GM18858 (cell line): ENCODE data around the gene KCTD15.

Experiments
- ATAC-seq: cut with Tn5 transposase; IDR thresholded peaks from one replicate; pipeline ENCODE4 v1.9.1; 2021; ENCODE audit not compliant: unreplicated experiment

KCTD15 gene

GRCh38 chr19:33796164-33796875 is at the start of gene KCTD15:
Gene KCTD15, plus strand, starts transcription at chr19:33796870. Its CDS starts 3,585 bp downstream, at chr19:33800455.
- no peak for ATAC-seq

DNA sequence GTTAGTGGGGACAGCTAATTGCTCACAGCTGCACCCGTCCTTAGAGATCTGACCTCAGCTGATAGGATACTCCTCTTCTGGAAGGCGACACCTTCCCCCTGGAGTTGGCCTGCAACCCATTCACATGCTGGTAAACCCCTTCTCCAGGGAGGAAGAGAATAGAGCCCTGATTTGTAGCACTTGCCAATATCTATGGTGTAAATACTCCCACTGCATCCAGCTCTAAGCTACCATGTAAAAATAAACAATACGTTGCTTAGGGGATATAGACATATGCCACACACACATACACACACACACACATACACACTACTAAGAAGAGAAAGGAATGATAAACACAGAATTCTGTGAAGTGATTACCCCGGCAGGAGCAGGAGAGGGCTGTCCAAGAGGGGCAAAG is 49.4 kb upstream of the KCTD15 start:
- ATAC-seq: no peak

DNA sequence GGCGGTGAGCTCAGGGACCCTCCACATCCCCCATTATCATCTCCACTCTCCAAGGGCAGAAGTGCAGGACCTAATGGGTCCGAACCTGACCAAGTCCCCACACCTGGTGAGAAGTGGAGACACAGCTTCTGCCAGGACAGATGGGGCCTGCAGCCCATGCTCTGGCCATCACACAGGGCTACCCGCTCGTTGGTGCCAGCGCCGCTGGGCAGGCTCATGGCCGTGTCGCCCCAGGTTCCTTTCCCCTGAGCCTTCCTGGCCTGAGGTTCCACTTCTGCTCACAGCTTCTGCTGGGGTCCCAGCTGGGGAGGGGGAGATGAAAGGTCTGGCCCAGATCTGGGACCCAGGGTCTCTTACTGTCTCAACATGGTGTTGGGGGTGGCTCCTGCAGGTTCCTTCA is 48.4 kb upstream of the KCTD15 start:
- no peak for ATAC-seq

- no peak for ATAC-seq
Measured at GRCh38 chr19:33749016-33749415, 47.7 kb upstream of the KCTD15 start.

DNA sequence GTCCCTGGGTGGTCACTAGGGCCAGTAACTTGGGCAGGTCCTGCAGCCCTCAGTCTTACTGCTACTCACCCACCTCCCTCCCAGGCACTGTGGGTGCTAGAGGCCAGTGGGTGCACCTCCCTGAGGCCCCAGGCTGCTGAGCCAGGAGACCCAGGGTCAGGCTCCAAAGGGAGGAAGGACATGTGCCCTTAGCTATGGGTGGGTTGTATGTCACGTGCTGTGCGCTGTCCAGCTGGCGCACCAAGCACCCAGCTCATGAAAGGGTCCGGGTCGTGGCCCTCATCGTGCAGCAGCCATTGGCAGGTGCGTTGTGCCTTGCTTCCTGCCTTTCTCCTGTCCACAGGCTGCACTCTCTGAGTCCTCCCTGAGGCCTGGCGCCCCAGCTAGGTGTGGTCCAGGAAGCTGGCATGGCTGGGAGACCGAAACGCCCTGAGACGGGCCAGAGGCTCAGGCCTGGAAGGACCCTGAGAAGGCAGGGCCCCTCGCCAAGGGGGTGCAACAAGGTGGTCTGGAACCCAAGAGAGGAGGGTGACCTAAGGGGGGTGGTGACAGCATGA is 47.0 kb upstream of the KCTD15 start:
- ATAC-seq: no peak

- ATAC-seq: no peak
Measured at GRCh38 chr19:33750587-33751435, 45.9 kb upstream of the KCTD15 start.

- no peak for ATAC-seq
Measured at GRCh38 chr19:33751436-33751770, 45.3 kb upstream of the KCTD15 start.

DNA sequence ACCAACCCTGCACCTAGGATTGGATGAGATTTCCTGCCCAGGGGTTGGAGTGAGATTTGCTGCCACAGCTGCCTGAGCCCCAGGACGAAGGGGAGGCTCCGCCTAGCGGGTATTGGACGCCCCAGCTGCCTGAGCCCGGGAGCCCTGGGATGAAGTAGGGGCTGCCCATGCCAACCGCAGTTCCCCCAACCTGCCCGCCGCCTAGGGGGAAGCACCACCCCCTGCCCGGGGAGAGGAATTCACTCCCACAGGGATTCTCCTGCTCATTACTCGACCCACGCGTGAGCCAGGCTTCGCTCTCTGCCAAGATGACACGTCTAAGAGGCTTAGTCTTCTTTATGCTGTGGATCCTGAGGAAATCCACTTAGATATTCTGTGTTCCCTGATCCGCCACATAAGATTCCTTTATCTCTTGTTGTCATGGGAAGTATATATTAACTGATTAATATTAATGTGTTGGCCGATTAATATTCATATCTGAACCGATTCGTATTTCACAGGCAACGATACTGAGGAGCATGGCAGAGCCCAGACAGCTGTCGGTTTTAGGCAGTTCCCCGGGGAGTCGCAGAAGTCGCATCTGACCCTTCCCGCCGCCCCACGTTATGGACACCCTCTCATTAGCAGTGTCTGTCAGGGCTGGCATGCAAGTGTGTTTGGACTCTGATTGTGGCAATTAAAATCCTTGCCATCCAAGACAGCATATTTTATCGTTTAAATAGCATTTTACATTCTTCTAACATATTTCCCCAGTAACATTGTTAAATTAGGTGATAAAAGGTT is 44.5 kb upstream of the KCTD15 start:
- no peak for ATAC-seq

- no peak for ATAC-seq
Measured at GRCh38 chr19:33752945-33753344, 43.7 kb upstream of the KCTD15 start.

- no peak for ATAC-seq
Measured at GRCh38 chr19:33754361-33754760, 42.3 kb upstream of the KCTD15 start.

GRCh38 chr19:33755099-33756035 is 41.3 kb upstream of the KCTD15 start:
- ATAC-seq: no peak

- ATAC-seq: no peak
Measured at GRCh38 chr19:33756177-33756576, 40.5 kb upstream of the KCTD15 start.

- ATAC-seq: no peak
Measured at GRCh38 chr19:33758541-33759013, 38.1 kb upstream of the KCTD15 start.

GRCh38 chr19:33759356-33759755 is 37.3 kb upstream of the KCTD15 start:
- no peak for ATAC-seq

- ATAC-seq: no peak
Measured at GRCh38 chr19:33763633-33764371, 32.9 kb upstream of the KCTD15 start.

GRCh38 chr19:33766623-33767022 is 30.0 kb upstream of the KCTD15 start:
- ATAC-seq: no peak

GRCh38 chr19:33767898-33768413 is 28.7 kb upstream of the KCTD15 start:
- ATAC-seq: no peak

- ATAC-seq: no peak
Measured at GRCh38 chr19:33769208-33769607, 27.5 kb upstream of the KCTD15 start.

- no peak for ATAC-seq
Measured at GRCh38 chr19:33770107-33770506, 26.6 kb upstream of the KCTD15 start.
